ENCODE results near the gene COL28A1.

DNA sequence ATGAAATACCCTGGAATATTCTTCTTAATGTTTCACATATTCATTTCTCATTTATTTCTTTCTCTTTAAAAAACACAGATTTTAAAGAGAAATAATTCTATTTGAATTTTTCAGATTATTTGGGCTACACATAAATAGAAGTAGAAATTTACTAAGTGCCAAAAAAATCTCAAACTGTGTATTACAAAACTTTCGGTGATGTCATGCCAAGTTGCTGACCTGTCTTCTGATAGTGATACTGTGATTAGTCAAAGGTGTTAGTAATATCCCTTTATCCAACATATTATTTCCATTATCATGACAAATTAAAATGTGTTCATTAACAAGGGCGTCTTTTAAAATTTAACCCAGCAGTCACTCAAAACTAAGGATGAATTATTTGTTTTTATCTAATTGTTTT, 60.1 kb downstream of the COL28A1 start:
- no peak for TF ChIP-seq CTCF (IDR thresholded peaks at IDR 0.05; ENCODE audit: borderline replicate concordance, extremely low read depth, low read length, poor library complexity, severe bottlenecking)
- no peak for TF ChIP-seq EZH2 (IDR thresholded peaks at IDR 0.05; ENCODE audit: borderline replicate concordance, low read depth, low read length, severe bottlenecking)
